HepG2 (cell line): Measurements from ENCODE around the gene COX10. TPM values are rescaled to one million over a fixed set of nuclear protein-coding genes. Genes with fewer than 3 reads are reported as not detected.

Experiments
- ATAC-seq: fragments of 200-7000 bp; cut with Tn5 transposase; 3 replicates; pipeline ENCODE4 v1.9.1; 2020; ENCODE audit warnings: mild to moderate bottlenecking, moderate library complexity
- BruUV-seq: library from RNA; stranded (reverse); fragments of 400-500 nt; replicated peaks from 2 replicates; lab custom pipeline; 2021; lab: Mats Ljungman, UMichigan
- CTCF ChIA-PET: fragments of 300-600 bp; formaldehyde crosslinking; extraction: SDS; loops from one replicate; lab custom pipeline; 2021; ENCODE audit warnings: low total read pairs, inconsistent platforms, low intra/inter-chr PET ratio; lab: Yijun Ruan, JAX
- POLR2A ChIA-PET: fragments of 350-600 bp; sonication (Branson Sonifier 250); formaldehyde crosslinking; loops from one replicate; lab custom pipeline; 2020; ENCODE audit warnings: antibody characterized with exemption, inconsistent platforms; lab: Yijun Ruan, JAX
- DNase-seq: peaks from one replicate; pipeline ENCODE4 v3.0.0-alpha.2; 2015; ENCODE audit warnings: low spot score
- FAIRE-seq: peaks from 3 replicates; lab custom pipeline; 2011; peaks lifted over from hg19 to GRCh38; lab: Jason Lieb, UNC
- H2AFZ ChIP-seq: one replicate; pipeline ENCODE4 v1.6.1; 2011; ENCODE audit warnings: low read length, inconsistent platforms
- H3K27ac ChIP-seq: fragments of 300-600 bp; 3 replicates; pipeline ENCODE4 v1.8.0; 2011; ENCODE audit warnings: mixed run types, mild to moderate bottlenecking, mixed read lengths, low read length, inconsistent platforms; ENCODE audit not compliant: insufficient read depth; ENCODE audit errors: extremely low read length
- H3K27me3 ChIP-seq, 2 experiments: fragments of 200-600 bp in 1 of 2; 2 replicates in 1 of 2; 3 replicates in 1 of 2; pipeline versions ENCODE4 v1.6.0 to v1.8.0; 2011; ENCODE audit warnings: low read length in 2 of 2, mild to moderate bottlenecking in 2 of 2, moderate library complexity in 2 of 2, inconsistent platforms in 1 of 2; ENCODE audit not compliant: insufficient read depth in 2 of 2, control insufficient read depth in 1 of 2
- H3K36me3 ChIP-seq, 2 experiments: fragments of 200-600 bp in 1 of 2; replicated peaks in 1 of 2; 2 replicates in 1 of 2; 3 replicates in 1 of 2; pipeline versions ENCODE4 v1.5.1 to v1.8.0; 2011; ENCODE audit warnings: low read length in 2 of 2, inconsistent platforms in 1 of 2; ENCODE audit not compliant: insufficient read depth in 2 of 2, control insufficient read depth in 1 of 2
- H3K4me1 ChIP-seq: 2 replicates; pipeline ENCODE4 v1.5.1; 2012; ENCODE audit warnings: low read length, inconsistent platforms; ENCODE audit not compliant: insufficient read depth
- H3K4me2 ChIP-seq: 2 replicates; pipeline ENCODE4 v1.6.0; 2011; ENCODE audit warnings: low read depth, low read length, inconsistent platforms
- H3K4me3 ChIP-seq, 3 experiments: fragments of 200-600 bp in 1 of 3; sonication (generic), shearing (Covaris generic) in 1 of 3; replicated peaks in 1 of 3; 2 replicates each; pipeline ENCODE4 v1.5.1; 2011 to 2016; ENCODE audit warnings: low read length in 3 of 3, inconsistent platforms in 2 of 3, low read depth in 2 of 3, mild to moderate bottlenecking in 2 of 3, control low read depth in 1 of 3, mixed read lengths in 1 of 3; ENCODE audit not compliant: insufficient read depth in 1 of 3
- H3K79me2 ChIP-seq: one replicate; pipeline ENCODE4 v1.6.1; 2011; ENCODE audit warnings: low read length, inconsistent platforms; ENCODE audit not compliant: insufficient read depth
- H3K9ac ChIP-seq: 2 replicates; pipeline ENCODE4 v1.6.0; 2011; ENCODE audit warnings: mild to moderate bottlenecking, low read depth, low read length, inconsistent platforms; ENCODE audit not compliant: insufficient read depth
- H3K9me3 ChIP-seq: 2 replicates; pipeline ENCODE4 v1.5.1; 2012; ENCODE audit warnings: mild to moderate bottlenecking, low read length
- H4K20me1 ChIP-seq: 2 replicates; pipeline ENCODE4 v1.6.0; 2011; ENCODE audit warnings: inconsistent platforms, mild to moderate bottlenecking, low read length, moderate library complexity; ENCODE audit not compliant: insufficient read depth
- DR1 ChIP-seq: sonication (generic); formaldehyde crosslinking; IDR thresholded peaks from 2 replicates; pipeline ENCODE4 v1.8.0; 2021; ENCODE audit warnings: mild to moderate bottlenecking, missing genetic modification reagents, inconsistent platforms
- JUND ChIP-seq: sonication (generic); formaldehyde crosslinking; IDR thresholded peaks from 2 replicates; pipeline ENCODE4 v1.8.0; 2022; ENCODE audit warnings: mild to moderate bottlenecking, missing genetic modification reagents
- KLF16 ChIP-seq, 2 experiments: sonication (generic) in 1 of 2; formaldehyde crosslinking in 1 of 2; IDR thresholded peaks; 2 replicates each; pipeline versions ENCODE4 v1.6.1 to v1.8.0; 2016 to 2023; ENCODE audit warnings: missing genetic modification reagents in 2 of 2, missing compliant biosample characterization in 1 of 2
- MBNL3 ChIP-seq: fragments of 250-450 bp; sonication (Bioruptor Pico); conservative IDR thresholded peaks from 2 replicates; pipeline ENCODE4 v1.8.0; 2022; ENCODE audit warnings: mild to moderate bottlenecking, inconsistent platforms
- PHF20 ChIP-seq: sonication (generic); formaldehyde crosslinking; IDR thresholded peaks from 2 replicates; pipeline ENCODE4 v1.5.0; 2020; ENCODE audit warnings: mild to moderate bottlenecking, missing genetic modification reagents
- RFX5 ChIP-seq: IDR thresholded peaks from 2 replicates; pipeline ENCODE4 v1.6.1; 2011; ENCODE audit warnings: low read depth, low read length, improper control_type of control experiment
- TCF7 ChIP-seq: sonication (generic); IDR thresholded peaks from 2 replicates; pipeline ENCODE4 v1.6.1; 2016; ENCODE audit warnings: antibody characterized with exemption, low read depth
- ZFP36 ChIP-seq: fragments of 150-350 bp; IDR thresholded peaks from 2 replicates; pipeline ENCODE4 v1.6.1; 2018; ENCODE audit warnings: borderline replicate concordance, low read length, low read depth; ENCODE audit not compliant: partially characterized antibody
- ZNF737 ChIP-seq: sonication (generic); formaldehyde crosslinking; IDR thresholded peaks from 2 replicates; pipeline ENCODE4 v1.5.0; 2020; ENCODE audit warnings: missing genetic modification reagents, mild to moderate bottlenecking, borderline replicate concordance
- WGBS: methylation state at CpG from one replicate; pipeline ENCODE4 v1.1.6; 2017; ENCODE audit warnings: low lambda C conversion rate; 5-methylcytosine and 5-hydroxymethylcytosine counted together
- in situ Hi-C: cut with HindIII; loops from 2 replicates; pipeline ENCODE4 v1.10.0; 2017; ENCODE audit warnings: low pct_unique_long_range_greater_than_20kb; ENCODE audit not compliant: extremely low pct_ligation_motif_present
- intact Hi-C: fragments of 100-400 bp; cut with micrococcal nuclease; formaldehyde crosslinking; loops from one replicate; pipeline ENCODE4 v1.10.0; 2022; ENCODE audit not compliant: unreplicated experiment
- polyA plus RNA-seq, 8 experiments: library from polyadenylated mRNA; depleted of rRNA in 3 of 8; stranded (reverse) in 7 of 8; unstranded in 1 of 8; fragments of >200 nt; fragmentation: Illumina TruSeq in 4 of 8; extraction: Trizol in 4 of 8; gene quantifications; 2 replicates each; pipeline versions ENCODE4 v1.2.1 to v1.2.3, GENCODE V29; 2011 to 2016; ENCODE audit warnings: low read depth in 4 of 8, missing spikeins in 1 of 8, mixed read lengths in 1 of 8; ENCODE audit not compliant: insufficient read depth in 1 of 8
- total RNA-seq, 5 experiments: library from RNA; depleted of rRNA; stranded (reverse); fragments of >200 nt; fragmentation: Illumina TruSeq; extraction: Trizol; gene quantifications; 2 replicates each; pipeline ENCODE4 v1.2.3, GENCODE V29; 2016; ENCODE audit warnings: low read depth in 1 of 5
- TF ChIP-seq, protein P1 (sequence below): sonication (generic); formaldehyde crosslinking; IDR thresholded peaks from 2 replicates; pipeline ENCODE4 v1.5.0; 2020; ENCODE audit warnings: mild to moderate bottlenecking, missing genetic modification reagents, borderline replicate concordance
- TF ChIP-seq, protein P2 (sequence below): sonication (generic); formaldehyde crosslinking; IDR thresholded peaks from 2 replicates; pipeline ENCODE4 v1.4.0; 2020; ENCODE audit warnings: low read depth, missing genetic modification reagents
- TF ChIP-seq, protein P3 (sequence below): IDR thresholded peaks from 2 replicates; pipeline ENCODE4 v1.6.1; 2016; ENCODE audit warnings: missing biosample characterization, missing genetic modification reagents, low read depth

Gene COX10
- total and polyA plus RNA-seq, 2 of the 13 experiments (the other 11 are each of a cell fraction or from before 2014, with no cell fraction given), result 13.9 to 20.1 TPM

DNA sequence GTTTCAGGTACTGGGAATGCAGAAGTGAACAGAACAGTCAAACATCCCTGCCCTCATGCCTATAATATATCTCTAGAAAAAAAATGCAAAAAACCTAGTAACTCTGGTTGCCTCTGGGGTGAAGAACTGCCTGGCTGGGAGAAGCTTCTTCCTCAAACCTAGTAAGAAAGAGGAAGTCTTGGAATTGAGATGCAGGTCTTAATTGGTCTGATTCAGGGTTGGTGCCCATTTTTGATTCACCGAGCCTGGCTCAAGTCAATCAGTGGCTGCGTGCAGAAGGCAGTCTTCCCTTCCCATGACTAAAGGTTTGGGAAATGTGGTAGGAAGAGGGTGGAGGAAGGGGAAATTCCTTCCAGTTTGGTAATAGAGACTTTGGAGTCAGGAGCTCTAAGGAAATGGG is 145.0 kb downstream of the COX10 start:
- Histone ChIP-seq H3K9ac (no peak overlapping the region), H2AFZ (no peak overlapping the region), H3K27me3 (no peaks in the 10 kb centered on the region), H3K4me1 (peaks cover 13% of the 10 kb centered on the region), H3K36me3 (0 out of 5 replicates have a peak, but pooled peaks cover 0 to 2% of the 10 kb centered on the region in 2 experiments), H4K20me1 (no peaks in the 10 kb centered on the region), H3K4me3 (no peak overlapping the region), H3K27ac (no peak overlapping the region), H3K4me2 (no peak overlapping the region), H3K79me2 (no peaks in the 10 kb centered on the region), H3K9me3 (peaks cover 3% of the 10 kb centered on the region; the same call in 1 of the 2 replicates)
- TF ChIP-seq ZNF737 (no peak), PHF20 (CRISPR knock-in tag) (no peak), RFX5 (no peak), TCF7 (no peak), JUND (no peak), ZFP36 (no peak), KLF16 (CRISPR knock-in tag; IDR thresholded peaks at IDR 0.05) (no peak), MBNL3 (CRISPR knock-in tag) (no peak), DR1 (no peak)
- TF ChIP-seq, protein P1, sequence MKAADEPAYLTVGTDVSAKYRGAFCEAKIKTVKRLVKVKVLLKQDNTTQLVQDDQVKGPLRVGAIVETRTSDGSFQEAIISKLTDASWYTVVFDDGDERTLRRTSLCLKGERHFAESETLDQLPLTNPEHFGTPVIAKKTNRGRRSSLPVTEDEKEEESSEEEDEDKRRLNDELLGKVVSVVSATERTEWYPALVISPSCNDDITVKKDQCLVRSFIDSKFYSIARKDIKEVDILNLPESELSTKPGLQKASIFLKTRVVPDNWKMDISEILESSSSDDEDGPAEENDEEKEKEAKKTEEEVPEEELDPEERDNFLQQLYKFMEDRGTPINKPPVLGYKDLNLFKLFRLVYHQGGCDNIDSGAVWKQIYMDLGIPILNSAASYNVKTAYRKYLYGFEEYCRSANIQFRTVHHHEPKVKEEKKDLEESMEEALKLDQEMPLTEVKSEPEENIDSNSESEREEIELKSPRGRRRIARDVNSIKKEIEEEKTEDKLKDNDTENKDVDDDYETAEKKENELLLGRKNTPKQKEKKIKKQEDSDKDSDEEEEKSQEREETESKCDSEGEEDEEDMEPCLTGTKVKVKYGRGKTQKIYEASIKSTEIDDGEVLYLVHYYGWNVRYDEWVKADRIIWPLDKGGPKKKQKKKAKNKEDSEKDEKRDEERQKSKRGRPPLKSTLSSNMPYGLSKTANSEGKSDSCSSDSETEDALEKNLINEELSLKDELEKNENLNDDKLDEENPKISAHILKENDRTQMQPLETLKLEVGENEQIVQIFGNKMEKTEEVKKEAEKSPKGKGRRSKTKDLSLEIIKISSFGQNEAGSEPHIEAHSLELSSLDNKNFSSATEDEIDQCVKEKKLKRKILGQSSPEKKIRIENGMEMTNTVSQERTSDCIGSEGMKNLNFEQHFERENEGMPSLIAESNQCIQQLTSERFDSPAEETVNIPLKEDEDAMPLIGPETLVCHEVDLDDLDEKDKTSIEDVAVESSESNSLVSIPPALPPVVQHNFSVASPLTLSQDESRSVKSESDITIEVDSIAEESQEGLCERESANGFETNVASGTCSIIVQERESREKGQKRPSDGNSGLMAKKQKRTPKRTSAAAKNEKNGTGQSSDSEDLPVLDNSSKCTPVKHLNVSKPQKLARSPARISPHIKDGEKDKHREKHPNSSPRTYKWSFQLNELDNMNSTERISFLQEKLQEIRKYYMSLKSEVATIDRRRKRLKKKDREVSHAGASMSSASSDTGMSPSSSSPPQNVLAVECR (CRISPR knock-in tag), result no peak
- TF ChIP-seq, protein P2, sequence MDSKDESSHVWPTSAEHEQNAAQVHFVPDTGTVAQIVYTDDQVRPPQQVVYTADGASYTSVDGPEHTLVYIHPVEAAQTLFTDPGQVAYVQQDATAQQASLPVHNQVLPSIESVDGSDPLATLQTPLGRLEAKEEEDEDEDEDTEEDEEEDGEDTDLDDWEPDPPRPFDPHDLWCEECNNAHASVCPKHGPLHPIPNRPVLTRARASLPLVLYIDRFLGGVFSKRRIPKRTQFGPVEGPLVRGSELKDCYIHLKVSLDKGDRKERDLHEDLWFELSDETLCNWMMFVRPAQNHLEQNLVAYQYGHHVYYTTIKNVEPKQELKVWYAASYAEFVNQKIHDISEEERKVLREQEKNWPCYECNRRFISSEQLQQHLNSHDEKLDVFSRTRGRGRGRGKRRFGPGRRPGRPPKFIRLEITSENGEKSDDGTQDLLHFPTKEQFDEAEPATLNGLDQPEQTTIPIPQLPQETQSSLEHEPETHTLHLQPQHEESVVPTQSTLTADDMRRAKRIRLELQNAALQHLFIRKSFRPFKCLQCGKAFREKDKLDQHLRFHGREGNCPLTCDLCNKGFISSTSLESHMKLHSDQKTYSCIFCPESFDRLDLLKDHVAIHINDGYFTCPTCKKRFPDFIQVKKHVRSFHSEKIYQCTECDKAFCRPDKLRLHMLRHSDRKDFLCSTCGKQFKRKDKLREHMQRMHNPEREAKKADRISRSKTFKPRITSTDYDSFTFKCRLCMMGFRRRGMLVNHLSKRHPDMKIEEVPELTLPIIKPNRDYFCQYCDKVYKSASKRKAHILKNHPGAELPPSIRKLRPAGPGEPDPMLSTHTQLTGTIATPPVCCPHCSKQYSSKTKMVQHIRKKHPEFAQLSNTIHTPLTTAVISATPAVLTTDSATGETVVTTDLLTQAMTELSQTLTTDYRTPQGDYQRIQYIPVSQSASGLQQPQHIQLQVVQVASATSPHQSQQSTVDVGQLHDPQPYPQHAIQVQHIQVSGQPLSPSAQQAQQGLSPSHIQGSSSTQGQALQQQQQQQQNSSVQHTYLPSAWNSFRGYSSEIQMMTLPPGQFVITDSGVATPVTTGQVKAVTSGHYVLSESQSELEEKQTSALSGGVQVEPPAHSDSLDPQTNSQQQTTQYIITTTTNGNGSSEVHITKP (CRISPR knock-in tag), result no peak
- TF ChIP-seq, protein P3, sequence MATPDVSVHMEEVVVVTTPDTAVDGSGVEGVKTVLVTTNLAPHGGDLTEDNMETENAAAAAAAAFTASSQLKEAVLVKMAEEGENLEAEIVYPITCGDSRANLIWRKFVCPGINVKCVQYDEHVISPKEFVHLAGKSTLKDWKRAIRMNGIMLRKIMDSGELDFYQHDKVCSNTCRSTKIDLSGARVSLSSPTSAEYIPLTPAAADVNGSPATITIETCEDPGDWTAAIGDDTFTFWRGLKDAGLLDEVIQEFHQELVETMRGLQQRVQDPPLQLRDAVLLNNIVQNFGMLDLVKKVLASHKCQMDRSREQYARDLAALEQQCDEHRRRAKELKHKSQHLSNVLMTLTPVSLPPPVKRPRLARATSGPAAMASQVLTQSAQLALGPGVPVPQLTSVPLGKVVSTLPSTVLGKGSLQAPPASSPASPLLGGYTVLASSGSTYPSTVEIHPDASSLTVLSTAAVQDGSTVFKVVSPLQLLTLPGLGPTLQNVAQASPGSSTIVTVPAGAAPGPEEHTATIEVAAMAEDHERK (CRISPR knock-in tag), result no peak
- BruUV-seq, result no TSS peak
- FAIRE-seq, result no peak
- ATAC-seq, result no peak
- in situ Hi-C loops (no loop called here), intact Hi-C loops (no loop called here)
- ChIA-PET CTCF (no interaction called here), POLR2A (no interaction called here)
- no peak for DNase-seq
- 96% methylated on average over 2 of the region's 2 CpGs for WGBS
